ENCODE measurements around the gene PDGFA. TPM values are rescaled to one million over a fixed set of nuclear protein-coding genes. Genes with fewer than 3 reads are reported as not detected.

The PDGFA gene
- total and polyA plus RNA-seq, 4 donors, result 21.8 to 40.6 (median 25.6) TPM

GRCh38 chr7:541661-542060, 22.0 kb upstream of the PDGFA start:
- H3K9ac ChIP-seq (ENCODE audit: insufficient read depth in 1 of 2, low read length in 2 of 2), result no peak overlapping the region
- H3K4me3 ChIP-seq, result no peak overlapping the region
- WGBS, 2 donors, result 92 to 95% methylated on average over 17 of the region's 17 CpGs
- H3K27me3 ChIP-seq (ENCODE audit: control insufficient read depth in 3 of 3, insufficient read depth in 3 of 3, low read length in 2 of 3), result no peaks in the 10 kb centered on the region
- ATAC-seq (ENCODE audit: insufficient read depth, low FRiP score) (no peak), DNase-seq (no peak)
- peaks cover 0 to 5% (median 0%) of the 10 kb centered on the region in 4 donors for H3K9me3 ChIP-seq (ENCODE audit: control insufficient read depth in 4 of 4, insufficient read depth in 3 of 4, low read length in 3 of 4)
- no peaks in the 10 kb centered on the region for H3K36me3 ChIP-seq (ENCODE audit: control insufficient read depth in 4 of 4, insufficient read depth in 4 of 4, low read length in 4 of 4)
- H3K4me1 ChIP-seq (ENCODE audit: control insufficient read depth in 5 of 5, insufficient read depth in 5 of 5, low read length in 5 of 5), result peaks cover 0 to 13% (median 8%) of the 10 kb centered on the region in 5 donors
- no peak for TF ChIP-seq CTCF (IDR thresholded peaks at IDR 0.05; ENCODE audit: control extremely low read depth, extremely low read depth)
- H3K27ac ChIP-seq (ENCODE audit: low read depth in 1 of 2, low read length in 1 of 2), result no peak overlapping the region

- H3K4me1 ChIP-seq (ENCODE audit: control insufficient read depth in 5 of 5, insufficient read depth in 5 of 5, low read length in 5 of 5), result peaks cover 0 to 13% (median 8%) of the 10 kb centered on the region in 5 donors
- WGBS, 2 donors, result 86 to 88% methylated on average over 9 to 12 of the region's 12 CpGs
- no peak for TF ChIP-seq CTCF (IDR thresholded peaks at IDR 0.05; ENCODE audit: control extremely low read depth, extremely low read depth)
- no peak overlapping the region for H3K4me3 ChIP-seq
- H3K9ac ChIP-seq (ENCODE audit: insufficient read depth in 1 of 2, low read length in 2 of 2), result no peak overlapping the region
- ATAC-seq (ENCODE audit: insufficient read depth, low FRiP score) (no peak), DNase-seq (no peak)
- H3K27ac ChIP-seq (ENCODE audit: low read depth in 1 of 2, low read length in 1 of 2), result no peak overlapping the region
- H3K27me3 ChIP-seq (ENCODE audit: control insufficient read depth in 3 of 3, insufficient read depth in 3 of 3, low read length in 2 of 3), result no peaks in the 10 kb centered on the region
- no peaks in the 10 kb centered on the region for H3K36me3 ChIP-seq (ENCODE audit: control insufficient read depth in 4 of 4, insufficient read depth in 4 of 4, low read length in 4 of 4)
- peaks cover 0 to 5% (median 0%) of the 10 kb centered on the region in 4 donors for H3K9me3 ChIP-seq (ENCODE audit: control insufficient read depth in 4 of 4, insufficient read depth in 3 of 4, low read length in 3 of 4)
These were observed 21.4 kb upstream of the PDGFA start for GRCh38 chr7:540997-541396.

- DNase-seq (no peak), ATAC-seq (ENCODE audit: insufficient read depth, low FRiP score) (no peak)
- H3K27ac ChIP-seq (ENCODE audit: low read depth in 1 of 2, low read length in 1 of 2), result no peak overlapping the region
- H3K27me3 ChIP-seq (ENCODE audit: control insufficient read depth in 3 of 3, insufficient read depth in 3 of 3, low read length in 2 of 3), result no peaks in the 10 kb centered on the region
- H3K9ac ChIP-seq (ENCODE audit: insufficient read depth in 1 of 2, low read length in 2 of 2), result no peak overlapping the region
- no peak overlapping the region for H3K4me3 ChIP-seq
- WGBS, 2 donors, result 97% methylated on average over 14 of the region's 14 CpGs
- no peak for TF ChIP-seq CTCF (IDR thresholded peaks at IDR 0.05; ENCODE audit: control extremely low read depth, extremely low read depth)
- peaks cover 0 to 13% (median 8%) of the 10 kb centered on the region in 5 donors for H3K4me1 ChIP-seq (ENCODE audit: control insufficient read depth in 5 of 5, insufficient read depth in 5 of 5, low read length in 5 of 5)
- H3K9me3 ChIP-seq (ENCODE audit: control insufficient read depth in 4 of 4, insufficient read depth in 3 of 4, low read length in 3 of 4), result peaks cover 0 to 5% (median 0%) of the 10 kb centered on the region in 4 donors
- H3K36me3 ChIP-seq (ENCODE audit: control insufficient read depth in 4 of 4, insufficient read depth in 4 of 4, low read length in 4 of 4), result no peaks in the 10 kb centered on the region
These were observed 20.9 kb upstream of the PDGFA start for GRCh38 chr7:540579-540978.
